Measurements from ENCODE around the gene NAALADL2.
"Not testable (repeated sequence)": the region's sequence is repeated elsewhere in the genome, so short reads cannot be mapped to it uniquely, and the experiment has no call there.

The NAALADL2 gene

GRCh38 chr3:175598740-175599139 is 739.6 kb downstream of the NAALADL2 start:
- DNase-seq, result no peak
- TF ChIP-seq GATA1 (IDR thresholded peaks at IDR 0.05; ENCODE audit: low read depth, low read length) (no peak), POLR2A (IDR thresholded peaks at IDR 0.05; ENCODE audit: low read length) (no peak)

- TF ChIP-seq POLR2A (IDR thresholded peaks at IDR 0.05; ENCODE audit: low read length) (no peak), GATA1 (IDR thresholded peaks at IDR 0.05; ENCODE audit: low read depth, low read length) (no peak)
- DNase-seq, result no peak
These were observed 742.4 kb downstream of the NAALADL2 start for GRCh38 chr3:175601521-175601920.

GRCh38 chr3:175605851-175606250 is 746.7 kb downstream of the NAALADL2 start:
- DNase-seq, result no peak
- TF ChIP-seq GATA1 (IDR thresholded peaks at IDR 0.05; ENCODE audit: low read depth, low read length), result no peak
- TF ChIP-seq POLR2A (IDR thresholded peaks at IDR 0.05; ENCODE audit: low read length), result no peak

- no peak for TF ChIP-seq POLR2A (IDR thresholded peaks at IDR 0.05; ENCODE audit: low read length)
- TF ChIP-seq GATA1 (IDR thresholded peaks at IDR 0.05; ENCODE audit: low read depth, low read length), result no peak
These were observed 747.6 kb downstream of the NAALADL2 start for GRCh38 chr3:175606650-175607318.

GRCh38 chr3:175608356-175608755 is 749.2 kb downstream of the NAALADL2 start:
- no peak for DNase-seq
- TF ChIP-seq POLR2A (IDR thresholded peaks at IDR 0.05; ENCODE audit: low read length) (no peak), GATA1 (IDR thresholded peaks at IDR 0.05; ENCODE audit: low read depth, low read length) (no peak)

More at GRCh38 chr3:175606650-175607318, 747.6 kb downstream of the NAALADL2 start:
- no peak for DNase-seq

- no peak for DNase-seq
These were observed 749.8 kb downstream of the NAALADL2 start for GRCh38 chr3:175608911-175609310.

GRCh38 chr3:175612487-175613196 is 753.5 kb downstream of the NAALADL2 start:
- TF ChIP-seq GATA1 (IDR thresholded peaks at IDR 0.05; ENCODE audit: low read depth, low read length), result no peak
- TF ChIP-seq POLR2A (IDR thresholded peaks at IDR 0.05; ENCODE audit: low read length), result no peak
- no peak for DNase-seq

More at GRCh38 chr3:175608911-175609310, 749.8 kb downstream of the NAALADL2 start:
- no peak for TF ChIP-seq GATA1 (IDR thresholded peaks at IDR 0.05; ENCODE audit: low read depth, low read length)
- TF ChIP-seq POLR2A (IDR thresholded peaks at IDR 0.05; ENCODE audit: low read length), result no peak

- DNase-seq, result not testable (repeated sequence)
These were observed 755.0 kb downstream of the NAALADL2 start for GRCh38 chr3:175614107-175614506.

GRCh38 chr3:175617247-175617646 is 758.1 kb downstream of the NAALADL2 start:
- DNase-seq, result no peak
- no peak for TF ChIP-seq POLR2A (IDR thresholded peaks at IDR 0.05; ENCODE audit: low read length)
- TF ChIP-seq GATA1 (IDR thresholded peaks at IDR 0.05; ENCODE audit: low read depth, low read length), result no peak

- no peak for DNase-seq
- no peak for TF ChIP-seq GATA1 (IDR thresholded peaks at IDR 0.05; ENCODE audit: low read depth, low read length)
- TF ChIP-seq POLR2A (IDR thresholded peaks at IDR 0.05; ENCODE audit: low read length), result no peak
These were observed 760.2 kb downstream of the NAALADL2 start for GRCh38 chr3:175619369-175619768.

GRCh38 chr3:175620093-175620492 is 761.0 kb downstream of the NAALADL2 start:
- no peak for DNase-seq
- TF ChIP-seq POLR2A (IDR thresholded peaks at IDR 0.05; ENCODE audit: low read length), result no peak
- TF ChIP-seq GATA1 (IDR thresholded peaks at IDR 0.05; ENCODE audit: low read depth, low read length), result no peak

- no peak for DNase-seq
- no peak for TF ChIP-seq GATA1 (IDR thresholded peaks at IDR 0.05; ENCODE audit: low read depth, low read length)
- no peak for TF ChIP-seq POLR2A (IDR thresholded peaks at IDR 0.05; ENCODE audit: low read length)
These were observed 761.4 kb downstream of the NAALADL2 start for GRCh38 chr3:175620532-175620931.

GRCh38 chr3:175640958-175641357 is 781.8 kb downstream of the NAALADL2 start:
- TF ChIP-seq GATA1 (IDR thresholded peaks at IDR 0.05; ENCODE audit: low read depth, low read length), result no peak
- no peak for TF ChIP-seq POLR2A (IDR thresholded peaks at IDR 0.05; ENCODE audit: low read length)

GRCh38 chr3:175646865-175647264 is 787.7 kb downstream of the NAALADL2 start:
- no peak for DNase-seq
- TF ChIP-seq GATA1 (IDR thresholded peaks at IDR 0.05; ENCODE audit: low read depth, low read length), result no peak
- no peak for TF ChIP-seq POLR2A (IDR thresholded peaks at IDR 0.05; ENCODE audit: low read length)

More at GRCh38 chr3:175640958-175641357, 781.8 kb downstream of the NAALADL2 start:
- DNase-seq, result no peak

- no peak for TF ChIP-seq GATA1 (IDR thresholded peaks at IDR 0.05; ENCODE audit: low read depth, low read length)
- no peak for TF ChIP-seq POLR2A (IDR thresholded peaks at IDR 0.05; ENCODE audit: low read length)
- no peak for DNase-seq
These were observed 789.8 kb downstream of the NAALADL2 start for GRCh38 chr3:175648899-175649298.

Data from erythroblast (primary cell).